Osteocyte (in vitro differentiated cells): ENCODE measurements around the gene ZMPSTE24. TPM values are rescaled to one million over a fixed set of nuclear protein-coding genes. Genes with fewer than 3 reads are reported as not detected.

ENCODE experiments used
- DNase-seq: peaks from one replicate; pipeline ENCODE4 v3.0.0; 2021; ENCODE audit warnings: mixed read lengths; ENCODE audit not compliant: unreplicated experiment; ENCODE audit errors: extremely low spot score
- H3K27ac Mint-ChIP-seq: one replicate; pipeline ENCODE4 v1.8.0; 2021; ENCODE audit warnings: mild to moderate bottlenecking, mixed read lengths; ENCODE audit not compliant: unreplicated experiment
- H3K27me3 Mint-ChIP-seq: one replicate; pipeline ENCODE4 v1.8.0; 2021; ENCODE audit warnings: mixed read lengths; ENCODE audit not compliant: unreplicated experiment
- H3K36me3 Mint-ChIP-seq: one replicate; pipeline ENCODE4 v1.8.0; 2021; ENCODE audit warnings: mixed read lengths; ENCODE audit not compliant: unreplicated experiment
- H3K4me1 Mint-ChIP-seq: one replicate; pipeline ENCODE4 v1.8.0; 2021; ENCODE audit warnings: mixed read lengths; ENCODE audit not compliant: unreplicated experiment
- H3K4me3 Mint-ChIP-seq: one replicate; pipeline ENCODE4 v1.8.0; 2021; ENCODE audit warnings: mild to moderate bottlenecking, moderate library complexity, mixed read lengths; ENCODE audit not compliant: unreplicated experiment
- H3K9me3 Mint-ChIP-seq: one replicate; pipeline ENCODE4 v1.8.0; 2021; ENCODE audit warnings: mixed read lengths; ENCODE audit not compliant: unreplicated experiment
- CTCF ChIP-seq: fragments of 200-600 bp; sonication (generic); IDR thresholded peaks from 2 replicates; pipeline ENCODE4 v1.5.0; 2021; ENCODE audit warnings: antibody characterized with exemption, mild to moderate bottlenecking, moderate library complexity
- total RNA-seq: library from RNA; stranded (reverse); gene quantifications from 2 replicates; pipeline ENCODE4 v1.2.1, GENCODE V29; 2021

The ZMPSTE24 gene
- total RNA-seq, 1 donor from 2014 or later, result 43.4 TPM

DNA sequence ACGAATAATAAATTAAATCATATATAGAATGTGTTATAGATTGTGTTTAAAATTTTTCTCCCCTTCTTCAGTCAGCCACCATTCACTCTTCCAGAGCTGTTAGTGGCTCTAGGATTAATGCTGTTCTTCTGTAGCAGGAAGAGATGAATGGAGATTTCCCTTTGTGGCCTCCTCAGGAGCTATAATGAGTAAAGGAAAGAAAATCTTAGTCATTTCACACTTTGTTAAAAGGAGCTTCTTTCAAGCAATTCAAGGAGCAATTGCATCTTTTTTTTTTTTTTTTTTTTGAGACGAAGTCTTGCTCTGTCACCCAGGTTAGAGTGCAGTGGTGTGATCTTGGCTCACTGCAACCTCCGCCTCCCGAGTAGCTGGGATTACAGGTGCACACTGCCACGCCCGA, 34.0 kb upstream of the ZMPSTE24 start:
- no peak for TF ChIP-seq CTCF
- Mint-ChIP-seq H3K27ac (no peak overlapping the region), H3K27me3 (no peaks in the 10 kb centered on the region), H3K4me3 (no peak overlapping the region), H3K9me3 (no peaks in the 10 kb centered on the region), H3K36me3 (peaks cover 7% of the 10 kb centered on the region), H3K4me1 (peaks cover 5% of the 10 kb centered on the region)
- no peak for DNase-seq

- no peaks in the 10 kb centered on the region for H3K27me3 Mint-ChIP-seq
- no peak for DNase-seq
- peaks cover 14% of the 10 kb centered on the region for H3K36me3 Mint-ChIP-seq
- H3K9me3 Mint-ChIP-seq, result no peaks in the 10 kb centered on the region
- H3K27ac Mint-ChIP-seq, result no peak overlapping the region
- no peak overlapping the region for H3K4me3 Mint-ChIP-seq
- no peak for TF ChIP-seq CTCF
- peaks cover 5% of the 10 kb centered on the region for H3K4me1 Mint-ChIP-seq
Observed at GRCh38 chr1:40226192-40226591, 31.8 kb upstream of the ZMPSTE24 start.

DNA sequence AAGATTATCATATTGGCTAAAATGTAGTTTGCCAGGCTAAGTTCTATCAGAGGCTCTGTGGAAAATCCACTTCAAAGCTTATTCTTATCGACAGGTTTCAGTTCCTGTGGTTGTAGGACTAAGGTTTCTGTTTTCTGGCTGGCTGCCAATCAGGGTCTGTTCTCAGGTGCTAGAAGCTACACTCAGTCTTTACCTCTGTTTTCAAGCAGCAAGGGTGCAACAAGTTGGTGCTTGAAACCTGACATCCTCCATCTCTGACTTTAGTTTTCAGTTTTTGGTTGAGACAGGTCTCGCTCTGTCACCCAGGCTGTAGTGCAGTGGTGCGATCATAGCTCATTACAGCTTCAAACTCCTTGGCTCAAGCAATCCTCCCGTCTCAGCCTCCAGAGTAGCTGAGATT, 25.6 kb upstream of the ZMPSTE24 start:
- Mint-ChIP-seq H3K4me3 (no peak overlapping the region), H3K36me3 (peaks cover 44% of the 10 kb centered on the region), H3K4me1 (peaks cover 3% of the 10 kb centered on the region), H3K27me3 (no peaks in the 10 kb centered on the region), H3K9me3 (no peaks in the 10 kb centered on the region), H3K27ac (no peak overlapping the region)
- DNase-seq, result no peak
- no peak for TF ChIP-seq CTCF

- H3K9me3 Mint-ChIP-seq, result no peaks in the 10 kb centered on the region
- H3K4me3 Mint-ChIP-seq, result no peak overlapping the region
- DNase-seq, result no peak
- H3K27ac Mint-ChIP-seq, result no peak overlapping the region
- no peak for TF ChIP-seq CTCF
- H3K36me3 Mint-ChIP-seq, result peaks cover 29% of the 10 kb centered on the region
- peaks cover 27% of the 10 kb centered on the region for H3K4me1 Mint-ChIP-seq
- no peaks in the 10 kb centered on the region for H3K27me3 Mint-ChIP-seq
Observed at GRCh38 chr1:40239626-40240025, 18.4 kb upstream of the ZMPSTE24 start.

DNA sequence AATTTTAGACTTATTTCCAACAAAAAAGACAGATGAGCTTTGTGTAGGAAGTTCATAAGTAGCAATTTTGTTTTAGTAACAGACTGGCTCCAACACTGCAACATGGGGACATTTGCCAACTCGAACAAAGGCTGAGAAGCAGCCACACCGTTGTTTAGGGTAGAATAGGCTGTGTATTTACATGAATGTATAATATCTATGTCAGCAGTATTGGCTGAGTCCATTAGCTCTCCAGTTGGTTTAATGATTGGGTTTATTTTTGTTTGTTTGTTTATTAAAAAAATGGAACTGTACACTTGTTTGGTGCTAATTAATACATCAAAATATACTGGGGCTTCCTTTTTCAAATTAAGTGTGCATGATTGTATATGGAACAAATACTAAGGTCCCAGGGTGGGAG, 17.6 kb upstream of the ZMPSTE24 start:
- Mint-ChIP-seq H3K27ac (no peak overlapping the region), H3K27me3 (no peaks in the 10 kb centered on the region), H3K4me3 (no peak overlapping the region), H3K9me3 (no peaks in the 10 kb centered on the region), H3K4me1 (peaks cover 31% of the 10 kb centered on the region), H3K36me3 (peaks cover 27% of the 10 kb centered on the region)
- no peak for DNase-seq
- no peak for TF ChIP-seq CTCF
